Stimulated activated memory B cell treated with anti-CD40 and anti-IgM and Interleukin-4, amounts not matched to agents 10 μg/mL and 1 μg/mL and 100 μg/mL, for 72 hours (primary cell): ENCODE results near the gene SLC39A13.
A peak's percentile ranks its signal among the peaks of the same experiment; 100 is the strongest.

ENCODE experiments used
- ATAC-seq: fragments of 150-1000 bp; cut with Tn5 transposase; 2 replicates; pipeline ENCODE4 v1.10.0; 2021
- H3K27ac Mint-ChIP-seq: one replicate; pipeline ENCODE4 v1.8.0; 2022; ENCODE audit warnings: mild to moderate bottlenecking, mixed read lengths
- H3K27me3 Mint-ChIP-seq: one replicate; pipeline ENCODE4 v1.8.0; 2022; ENCODE audit warnings: mixed read lengths
- H3K36me3 Mint-ChIP-seq: one replicate; pipeline ENCODE4 v1.8.0; 2022; ENCODE audit warnings: mixed read lengths
- H3K4me1 Mint-ChIP-seq: one replicate; pipeline ENCODE4 v1.8.0; 2022; ENCODE audit warnings: mixed read lengths
- H3K4me3 Mint-ChIP-seq: one replicate; pipeline ENCODE4 v1.8.0; 2022; ENCODE audit warnings: mild to moderate bottlenecking, moderate library complexity, mixed read lengths
- H3K9me3 Mint-ChIP-seq: one replicate; pipeline ENCODE4 v1.8.0; 2022; ENCODE audit warnings: mixed read lengths

SLC39A13 gene

GRCh38 chr11:47392546-47393162 lies 15.7 kb upstream of the SLC39A13 start:
- Mint-ChIP-seq H3K4me1 (peaks cover 71% of the 10 kb centered on the region), H3K36me3 (no peaks in the 10 kb centered on the region), H3K27ac (peak overlapping the region; percentile 98), H3K4me3 (no peak overlapping the region), H3K9me3 (no peaks in the 10 kb centered on the region), H3K27me3 (no peaks in the 10 kb centered on the region)
- no peak for ATAC-seq

GRCh38 chr11:47393163-47394049 lies 15.0 kb upstream of the SLC39A13 start:
- no peaks in the 10 kb centered on the region for H3K27me3 Mint-ChIP-seq
- H3K4me3 Mint-ChIP-seq: no peak overlapping the region
- ATAC-seq: no peak
- no peaks in the 10 kb centered on the region for H3K9me3 Mint-ChIP-seq
- peak overlapping the region; percentile 98 for H3K27ac Mint-ChIP-seq
- H3K4me1 Mint-ChIP-seq: peaks cover 76% of the 10 kb centered on the region
- no peaks in the 10 kb centered on the region for H3K36me3 Mint-ChIP-seq

GRCh38 chr11:47394050-47394321 lies 14.4 kb upstream of the SLC39A13 start:
- H3K27ac Mint-ChIP-seq: peak overlapping the region; percentile 98
- no peaks in the 10 kb centered on the region for H3K36me3 Mint-ChIP-seq
- no peak for ATAC-seq
- peaks cover 80% of the 10 kb centered on the region for H3K4me1 Mint-ChIP-seq
- peak overlapping the region; percentile 53 for H3K4me3 Mint-ChIP-seq
- H3K27me3 Mint-ChIP-seq: no peaks in the 10 kb centered on the region
- H3K9me3 Mint-ChIP-seq: no peaks in the 10 kb centered on the region

- H3K9me3 Mint-ChIP-seq: no peaks in the 10 kb centered on the region
- H3K4me3 Mint-ChIP-seq: peak overlapping the region; percentile 53
- H3K4me1 Mint-ChIP-seq: peaks cover 79% of the 10 kb centered on the region
- H3K36me3 Mint-ChIP-seq: no peaks in the 10 kb centered on the region
- peak overlapping the region; percentile 98 for H3K27ac Mint-ChIP-seq
- no peaks in the 10 kb centered on the region for H3K27me3 Mint-ChIP-seq
- peak; percentile 77 for ATAC-seq
Observed at GRCh38 chr11:47394322-47395222, 13.8 kb upstream of the SLC39A13 start.

- Mint-ChIP-seq H3K4me3 (peak overlapping the region; percentile 72), H3K9me3 (no peaks in the 10 kb centered on the region), H3K4me1 (peaks cover 77% of the 10 kb centered on the region), H3K27ac (peak overlapping the region; percentile 98), H3K36me3 (no peaks in the 10 kb centered on the region), H3K27me3 (no peaks in the 10 kb centered on the region)
- peak; percentile 25 for ATAC-seq
Observed at GRCh38 chr11:47395223-47396048, 13.0 kb upstream of the SLC39A13 start.

GRCh38 chr11:47396049-47396320 lies 12.4 kb upstream of the SLC39A13 start:
- Mint-ChIP-seq H3K4me3 (no peak overlapping the region), H3K27ac (peak overlapping the region; percentile 98), H3K9me3 (no peaks in the 10 kb centered on the region), H3K36me3 (no peaks in the 10 kb centered on the region), H3K27me3 (no peaks in the 10 kb centered on the region), H3K4me1 (peaks cover 77% of the 10 kb centered on the region)
- no peak for ATAC-seq

GRCh38 chr11:47398011-47398410 lies 10.4 kb upstream of the SLC39A13 start:
- Mint-ChIP-seq H3K9me3 (no peaks in the 10 kb centered on the region), H3K27ac (peak overlapping the region; percentile 97), H3K27me3 (no peaks in the 10 kb centered on the region), H3K4me1 (peaks cover 72% of the 10 kb centered on the region), H3K36me3 (no peaks in the 10 kb centered on the region), H3K4me3 (no peak overlapping the region)
- ATAC-seq: no peak

- Mint-ChIP-seq H3K9me3 (no peaks in the 10 kb centered on the region), H3K36me3 (no peaks in the 10 kb centered on the region), H3K4me1 (peaks cover 70% of the 10 kb centered on the region), H3K4me3 (no peak overlapping the region), H3K27me3 (no peaks in the 10 kb centered on the region), H3K27ac (peak overlapping the region; percentile 97)
- ATAC-seq: no peak
Observed at GRCh38 chr11:47398551-47398950, 9.8 kb upstream of the SLC39A13 start.

- Mint-ChIP-seq H3K27me3 (no peaks in the 10 kb centered on the region), H3K36me3 (no peaks in the 10 kb centered on the region), H3K4me1 (peaks cover 59% of the 10 kb centered on the region), H3K27ac (peak overlapping the region; percentile 97), H3K4me3 (peak overlapping the region; percentile 79), H3K9me3 (no peaks in the 10 kb centered on the region)
- peak; percentile 89 for ATAC-seq
Observed at GRCh38 chr11:47399860-47400767, 8.3 kb upstream of the SLC39A13 start.

GRCh38 chr11:47400768-47401279 lies 7.6 kb upstream of the SLC39A13 start:
- Mint-ChIP-seq H3K27me3 (no peaks in the 10 kb centered on the region), H3K9me3 (no peaks in the 10 kb centered on the region), H3K4me1 (peaks cover 52% of the 10 kb centered on the region), H3K27ac (peak overlapping the region; percentile 97), H3K4me3 (peak overlapping the region; percentile 79), H3K36me3 (no peaks in the 10 kb centered on the region)
- peak; percentile 82 for ATAC-seq

GRCh38 chr11:47403135-47403534 lies 5.3 kb upstream of the SLC39A13 start:
- Mint-ChIP-seq H3K36me3 (no peaks in the 10 kb centered on the region), H3K27me3 (no peaks in the 10 kb centered on the region), H3K27ac (peak overlapping the region; percentile 73), H3K4me1 (peaks cover 54% of the 10 kb centered on the region), H3K4me3 (no peak overlapping the region), H3K9me3 (no peaks in the 10 kb centered on the region)
- ATAC-seq: no peak

GRCh38 chr11:47403571-47403970 lies 4.8 kb upstream of the SLC39A13 start:
- H3K27ac Mint-ChIP-seq: peak overlapping the region; percentile 73
- no peaks in the 10 kb centered on the region for H3K9me3 Mint-ChIP-seq
- peaks cover 51% of the 10 kb centered on the region for H3K4me1 Mint-ChIP-seq
- H3K4me3 Mint-ChIP-seq: no peak overlapping the region
- H3K27me3 Mint-ChIP-seq: no peaks in the 10 kb centered on the region
- no peaks in the 10 kb centered on the region for H3K36me3 Mint-ChIP-seq
- no peak for ATAC-seq

GRCh38 chr11:47406896-47407745 lies 1.3 kb upstream of the SLC39A13 start:
- no peak for ATAC-seq
- H3K4me1 Mint-ChIP-seq: peaks cover 51% of the 10 kb centered on the region
- H3K4me3 Mint-ChIP-seq: peak overlapping the region; percentile 84
- no peaks in the 10 kb centered on the region for H3K9me3 Mint-ChIP-seq
- no peaks in the 10 kb centered on the region for H3K27me3 Mint-ChIP-seq
- H3K27ac Mint-ChIP-seq: peak overlapping the region; percentile 92
- H3K36me3 Mint-ChIP-seq: no peaks in the 10 kb centered on the region
